Suprapubic skin (tissue), 4 donors: ENCODE results near the gene RGL3. TPM values are rescaled to one million over a fixed set of nuclear protein-coding genes. Genes with fewer than 3 reads are reported as not detected.

Experiments used
- DNase-seq, 2 donors: peaks; one replicate each; pipeline ENCODE4 v3.0.0-alpha.2; 2019; ENCODE audit warnings: low spot score in 2 of 2
- H3K27ac ChIP-seq: fragments of 200-600 bp; sonication (generic); one replicate; pipeline ENCODE4 v1.5.1; 2019
- H3K27me3 ChIP-seq: fragments of 200-600 bp; sonication (generic); one replicate; pipeline ENCODE4 v1.5.1; 2019
- H3K36me3 ChIP-seq: fragments of 200-600 bp; sonication (generic); one replicate; pipeline ENCODE4 v1.5.1; 2019
- H3K4me1 ChIP-seq: fragments of 200-600 bp; sonication (generic); one replicate; pipeline ENCODE4 v1.5.1; 2019
- H3K4me3 ChIP-seq: fragments of 200-600 bp; sonication (generic); one replicate; pipeline ENCODE4 v1.5.1; 2019; ENCODE audit warnings: mild to moderate bottlenecking
- H3K9me3 ChIP-seq: fragments of 200-600 bp; sonication (generic); one replicate; pipeline ENCODE4 v1.5.1; 2019
- CTCF ChIP-seq, 2 donors: fragments of 200-600 bp in 1 of 2; fragments of 450-650 bp in 1 of 2; sonication (generic) in 1 of 2; IDR thresholded peaks; one replicate each; pipeline ENCODE4 v1.5.1; 2016 to 2019; ENCODE audit warnings: antibody characterized with exemption in 2 of 2, mild to moderate bottlenecking in 1 of 2, moderate library complexity in 1 of 2
- EP300 ChIP-seq: sonication (generic); formaldehyde crosslinking; IDR thresholded peaks from one replicate; pipeline ENCODE4 v1.6.1; 2017; ENCODE audit warnings: antibody characterized with exemption
- POLR2A ChIP-seq, 2 donors: fragments of 450-650 bp; IDR thresholded peaks; one replicate each; pipeline ENCODE4 v1.6.1; 2017; ENCODE audit warnings: antibody characterized with exemption in 2 of 2, mild to moderate bottlenecking in 2 of 2, moderate library complexity in 2 of 2
- POLR2AphosphoS5 ChIP-seq, 3 donors: sonication (generic); formaldehyde crosslinking; IDR thresholded peaks; one replicate each; pipeline ENCODE4 v1.6.1; 2017; ENCODE audit warnings: antibody characterized with exemption in 3 of 3
- WGBS: methylation state at CpG from one replicate; pipeline ENCODE4 v1.1.5; 2018; 5-methylcytosine and 5-hydroxymethylcytosine counted together
- total RNA-seq, 4 donors: library from RNA; depleted of rRNA; stranded (reverse); fragments of >200 nt; gene quantifications; one replicate each; pipeline ENCODE4 v1.1.0, GENCODE V29; 2016

The RGL3 gene
- total RNA-seq, 4 donors from 2014 or later, result 1.4 to 4.3 (median 3.5) TPM

DNA sequence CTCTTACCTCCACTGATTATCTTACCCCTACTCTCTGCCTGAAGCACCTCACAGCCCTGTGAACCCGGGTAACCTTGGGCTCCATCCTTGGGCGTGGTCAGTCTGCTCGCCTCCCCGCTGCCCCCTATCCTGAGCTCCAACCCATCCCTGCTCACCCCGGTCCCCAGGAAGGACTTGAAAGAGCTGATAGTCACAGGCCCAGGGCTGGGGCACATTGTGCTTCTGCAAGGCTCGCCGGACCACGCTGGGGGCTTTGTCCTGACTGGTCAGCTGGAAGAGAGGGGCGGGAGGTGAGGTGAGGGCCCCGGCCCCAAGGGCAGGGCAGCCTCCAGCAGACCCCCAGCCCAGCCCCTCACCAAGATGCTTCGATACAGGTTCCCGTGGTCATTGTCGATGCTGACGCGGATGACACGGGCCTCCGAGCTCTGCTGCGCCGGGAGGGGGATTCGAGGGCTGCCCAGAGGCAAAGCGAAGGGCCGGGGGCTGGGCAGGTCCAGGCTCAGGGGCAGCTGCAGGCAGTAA, 22.0 kb downstream of the RGL3 start:
- no peak for DNase-seq
- no peak overlapping the region for H3K27ac ChIP-seq
- no peaks in the 10 kb centered on the region for H3K9me3 ChIP-seq
- H3K4me1 ChIP-seq, result no peaks in the 10 kb centered on the region
- no peaks in the 10 kb centered on the region for H3K36me3 ChIP-seq
- 85% methylated on average over 15 of the region's 22 CpGs for WGBS
- TF ChIP-seq EP300 (no peak), POLR2A (IDR thresholded peaks at IDR 0.05) (no peak)
- no peak overlapping the region for H3K4me3 ChIP-seq
- H3K27me3 ChIP-seq, result peaks cover 4% of the 10 kb centered on the region

DNA sequence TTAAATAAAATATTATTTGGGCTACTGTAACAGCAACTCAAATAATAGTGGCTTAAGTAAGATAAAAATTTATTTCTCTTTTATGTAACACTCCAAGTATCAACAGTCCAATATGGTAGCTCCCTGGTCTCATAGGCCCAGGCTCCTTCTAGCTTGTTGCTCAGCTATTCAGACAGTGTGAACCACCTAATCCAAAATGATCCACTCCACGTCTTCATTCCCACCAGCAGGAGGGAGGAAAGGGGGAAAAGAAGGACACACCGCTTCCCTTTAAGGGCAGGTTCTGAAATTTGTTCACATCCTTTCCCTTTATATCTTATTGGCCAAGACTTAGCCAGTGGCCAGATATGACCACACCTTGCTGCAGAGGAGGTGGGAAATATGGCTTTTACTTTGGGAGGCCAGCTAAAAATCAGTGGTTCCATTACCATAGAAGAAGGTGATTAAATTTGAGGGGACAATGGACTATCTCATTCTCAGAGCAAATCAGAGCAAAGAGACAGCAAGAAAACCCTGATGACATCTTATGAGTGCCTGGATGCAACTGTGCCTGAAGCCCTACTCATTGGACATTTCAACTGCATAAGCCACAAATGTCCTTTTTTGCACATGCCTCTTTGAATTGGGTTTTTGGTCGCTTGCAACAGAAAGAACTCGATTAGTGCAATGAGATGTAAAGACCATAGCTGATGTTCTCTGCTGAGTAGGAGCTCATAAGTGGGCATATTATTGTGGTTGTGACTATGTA, 28.0 kb downstream of the RGL3 start:
- H3K27ac ChIP-seq, result no peak overlapping the region
- H3K4me3 ChIP-seq, result no peak overlapping the region
- TF ChIP-seq CTCF (IDR thresholded peaks at IDR 0.05), result no peak
- TF ChIP-seq POLR2A (IDR thresholded peaks at IDR 0.05), result no peak
- no peak for TF ChIP-seq EP300
- no peak for TF ChIP-seq POLR2AphosphoS5 (IDR thresholded peaks at IDR 0.05)
- no peak for DNase-seq
- no peaks in the 10 kb centered on the region for H3K4me1 ChIP-seq
- H3K36me3 ChIP-seq, result no peaks in the 10 kb centered on the region
- 74% methylated on average over 4 of the region's 4 CpGs for WGBS
- H3K27me3 ChIP-seq, result peaks cover 4% of the 10 kb centered on the region
- no peaks in the 10 kb centered on the region for H3K9me3 ChIP-seq

GRCh38 chr19:11390359-11390758, 28.8 kb downstream of the RGL3 start:
- TF ChIP-seq EP300, result no peak
- no peaks in the 10 kb centered on the region for H3K9me3 ChIP-seq
- H3K27ac ChIP-seq, result no peak overlapping the region
- 91% methylated on average over 2 of the region's 2 CpGs for WGBS
- H3K4me1 ChIP-seq, result no peaks in the 10 kb centered on the region
- no peak overlapping the region for H3K4me3 ChIP-seq
- peaks cover 4% of the 10 kb centered on the region for H3K27me3 ChIP-seq
- no peak for DNase-seq
- no peaks in the 10 kb centered on the region for H3K36me3 ChIP-seq

GRCh38 chr19:11387162-11388034, 31.7 kb downstream of the RGL3 start:
- H3K36me3 ChIP-seq, result no peaks in the 10 kb centered on the region
- H3K27ac ChIP-seq, result no peak overlapping the region
- H3K27me3 ChIP-seq, result peaks cover 15% of the 10 kb centered on the region
- no peaks in the 10 kb centered on the region for H3K9me3 ChIP-seq
- H3K4me1 ChIP-seq, result peaks cover 22% of the 10 kb centered on the region
- TF ChIP-seq EP300, result no peak
- TF ChIP-seq POLR2AphosphoS5 (IDR thresholded peaks at IDR 0.05), result no peak
- no peak for TF ChIP-seq CTCF (IDR thresholded peaks at IDR 0.05)
- TF ChIP-seq POLR2A (IDR thresholded peaks at IDR 0.05), result no peak
- no peak overlapping the region for H3K4me3 ChIP-seq
- 71% methylated on average over 19 of the region's 19 CpGs for WGBS
- no peak for DNase-seq

DNA sequence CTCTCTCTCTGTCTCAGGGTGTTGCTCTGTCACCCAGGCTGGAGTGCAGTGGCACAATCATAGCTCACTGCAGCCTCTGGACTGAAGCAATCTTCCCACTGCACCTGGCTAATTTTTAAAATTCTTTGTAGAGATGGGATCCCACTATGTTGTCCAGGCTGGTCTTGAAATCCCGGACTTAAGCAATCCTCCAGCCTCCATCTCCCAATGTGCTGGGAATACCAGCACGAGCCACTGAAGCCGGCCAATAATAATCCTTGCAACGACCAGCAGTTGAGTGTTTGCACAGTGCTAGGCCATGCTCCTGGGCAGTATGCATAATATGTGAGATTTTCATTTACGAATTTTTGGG, 34.4 kb downstream of the RGL3 start:
- TF ChIP-seq POLR2AphosphoS5 (IDR thresholded peaks at IDR 0.05) (no peak), CTCF (IDR thresholded peaks at IDR 0.05) (no peak), POLR2A (IDR thresholded peaks at IDR 0.05) (no peak), EP300 (no peak)
- DNase-seq, result no peak
- Histone ChIP-seq H3K4me1 (peaks cover 46% of the 10 kb centered on the region), H3K27me3 (peaks cover 21% of the 10 kb centered on the region), H3K36me3 (no peaks in the 10 kb centered on the region), H3K27ac (no peak overlapping the region), H3K4me3 (no peak overlapping the region), H3K9me3 (no peaks in the 10 kb centered on the region)
- 89% methylated on average over 5 of the region's 5 CpGs for WGBS

DNA sequence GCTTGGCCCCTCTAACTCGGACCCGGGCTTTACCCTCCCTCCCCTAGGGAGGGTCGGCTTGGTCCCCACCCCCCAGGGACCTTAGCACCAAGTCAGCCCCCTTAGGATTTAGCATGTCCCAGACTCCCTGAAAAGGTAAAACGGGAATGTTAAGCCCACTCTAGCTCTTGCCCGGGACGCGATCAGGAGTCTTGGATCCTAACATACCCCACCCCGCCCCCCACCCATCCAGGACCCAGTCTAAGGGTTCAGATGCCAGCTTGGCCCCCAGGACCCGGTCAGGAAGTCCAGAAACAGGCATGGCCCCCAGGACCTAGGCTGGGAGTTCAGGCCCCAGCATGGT, 35.4 kb downstream of the RGL3 start:
- Histone ChIP-seq H3K4me1 (peaks cover 46% of the 10 kb centered on the region), H3K4me3 (peak overlapping the region; percentile 46), H3K27me3 (peaks cover 21% of the 10 kb centered on the region), H3K27ac (no peak overlapping the region), H3K36me3 (no peaks in the 10 kb centered on the region), H3K9me3 (no peaks in the 10 kb centered on the region)
- DNase-seq, result no peak
- no peak for TF ChIP-seq EP300
- no peak for TF ChIP-seq CTCF (IDR thresholded peaks at IDR 0.05)
- no peak for TF ChIP-seq POLR2AphosphoS5 (IDR thresholded peaks at IDR 0.05)
- no peak for TF ChIP-seq POLR2A (IDR thresholded peaks at IDR 0.05)
- WGBS, result 0% methylated on average over 7 of the region's 9 CpGs
